ENCODE measurements around the gene PALLD. TPM values are rescaled to one million over a fixed set of nuclear protein-coding genes. Genes with fewer than 3 reads are reported as not detected.
A peak's percentile ranks its signal among the peaks of the same experiment; 100 is the strongest.

PALLD gene
- total RNA-seq, 4 donors from 2014 or later: 58.5 to 164 (median 84.2) TPM

DNA sequence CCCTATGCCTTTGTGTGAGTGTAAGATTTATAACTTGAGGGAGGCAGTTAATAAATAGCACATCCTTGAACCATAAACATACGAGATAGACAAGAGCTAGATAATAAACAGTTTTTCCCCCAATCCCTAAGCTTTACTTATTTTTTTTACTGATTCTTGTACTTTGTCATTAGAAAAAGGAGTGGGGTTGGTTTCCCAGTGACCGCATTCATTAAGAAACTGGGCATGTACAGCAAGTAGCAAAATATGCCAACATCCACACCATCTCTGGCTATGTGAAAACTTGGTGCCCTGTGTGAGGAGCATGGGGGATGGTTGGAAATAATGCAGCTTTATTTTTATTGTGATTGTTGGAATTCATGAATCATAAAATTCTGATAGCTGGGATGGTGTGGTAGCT lies 337.0 kb downstream of the PALLD start:
- ATAC-seq (ENCODE audit: low FRiP score) (no peak), DNase-seq (ENCODE audit: low spot score) (no peak)
- TF ChIP-seq CTCF (IDR thresholded peaks at IDR 0.05): no peak

DNA sequence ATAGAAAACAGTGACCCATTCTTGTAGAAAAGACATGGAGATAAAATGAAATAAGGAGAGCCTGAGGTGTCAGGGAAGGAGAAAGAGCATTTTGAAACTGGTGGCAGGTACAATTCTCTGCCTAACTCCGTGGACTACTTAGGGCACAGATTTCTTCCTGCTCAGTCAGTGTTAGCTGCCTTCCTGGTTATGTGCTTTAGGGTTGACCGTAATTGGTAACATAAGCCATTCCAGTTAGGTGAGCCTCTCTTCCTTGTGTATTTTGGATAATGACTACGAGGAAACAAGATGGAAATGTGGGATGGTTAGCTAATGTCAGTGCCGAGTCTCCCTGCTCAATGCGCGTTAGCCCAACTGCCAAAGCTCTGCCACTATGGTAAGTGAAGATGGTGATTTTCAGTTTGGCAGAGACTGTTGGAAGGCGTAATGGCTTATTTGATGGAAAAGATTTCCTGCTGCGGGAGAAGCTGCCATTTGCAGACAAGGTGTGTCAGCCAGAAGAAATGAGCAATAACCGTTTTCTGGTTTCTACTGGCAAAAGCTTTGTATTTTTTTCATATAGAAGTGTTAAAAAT lies 339.1 kb downstream of the PALLD start:
- TF ChIP-seq CTCF (IDR thresholded peaks at IDR 0.05): no peak
- ATAC-seq (ENCODE audit: low FRiP score) (no peak), DNase-seq (ENCODE audit: low spot score) (no peak)

DNA sequence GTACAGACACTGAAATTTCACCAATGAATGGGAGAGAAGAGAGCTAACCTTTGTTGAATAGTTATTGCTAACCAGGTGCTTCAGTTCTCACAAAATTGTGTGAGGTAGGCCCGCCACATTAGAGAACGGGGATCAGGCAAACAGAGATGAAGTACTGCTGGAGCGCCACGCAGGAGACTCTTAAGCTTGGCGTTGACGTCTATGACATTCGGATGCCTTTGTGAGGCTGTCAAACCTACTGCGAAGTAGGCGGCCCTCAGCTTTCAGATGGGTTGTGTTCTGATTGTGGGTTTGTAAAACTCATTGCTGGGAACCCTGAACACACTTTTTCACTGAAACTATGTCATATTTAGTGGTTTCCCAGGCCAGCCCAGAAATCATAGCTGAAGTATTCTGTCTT lies 339.6 kb downstream of the PALLD start:
- no peak for ATAC-seq (ENCODE audit: low FRiP score)
- TF ChIP-seq CTCF (IDR thresholded peaks at IDR 0.05): no peak
- DNase-seq (ENCODE audit: low spot score): no peak

DNA sequence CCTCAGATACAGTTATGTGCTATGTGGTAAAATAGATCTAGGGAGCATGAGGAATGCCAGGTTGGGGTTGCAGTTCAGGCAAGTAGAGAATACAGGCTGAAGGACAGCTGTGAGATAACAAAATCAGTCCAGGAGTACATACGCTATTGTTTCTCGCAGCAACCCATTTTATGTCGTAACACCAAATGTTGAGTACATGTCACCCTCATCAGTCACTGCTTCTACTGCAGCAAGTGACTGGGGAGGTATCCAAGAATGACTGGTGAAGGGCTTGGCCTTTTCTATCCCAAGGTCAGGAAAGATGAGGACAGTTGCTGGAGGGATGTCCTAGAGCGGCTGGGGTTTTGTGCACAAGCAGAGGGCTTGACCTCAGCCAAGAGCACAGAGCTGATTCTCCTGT lies 341.1 kb downstream of the PALLD start:
- no peak for DNase-seq (ENCODE audit: low spot score)
- TF ChIP-seq CTCF (IDR thresholded peaks at IDR 0.05): no peak
- no peak for ATAC-seq (ENCODE audit: low FRiP score)

- DNase-seq (ENCODE audit: low spot score): no peak
- peak; percentile 56 for ATAC-seq (ENCODE audit: low FRiP score)
Observed at GRCh38 chr4:168839758-168840391, 343.0 kb downstream of the PALLD start.

DNA sequence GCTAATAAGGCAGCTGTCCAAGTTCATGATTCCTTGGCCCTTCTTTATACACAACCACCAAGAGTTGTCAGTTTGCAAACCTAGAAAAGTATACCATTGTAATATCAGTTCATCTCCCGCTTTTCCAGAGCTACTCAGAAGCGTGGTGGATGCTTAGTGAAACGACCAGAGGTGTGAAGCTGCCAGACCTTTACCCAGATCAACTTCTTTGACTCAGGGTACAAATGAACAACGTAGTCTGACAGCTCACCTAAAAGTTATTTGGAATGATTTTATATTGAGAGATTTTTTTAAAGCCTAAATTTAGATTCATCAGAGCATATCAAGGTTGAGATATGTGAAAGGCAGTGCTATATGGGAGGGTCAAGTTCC lies 343.5 kb downstream of the PALLD start:
- DNase-seq (ENCODE audit: low spot score) (no peak), ATAC-seq (ENCODE audit: low FRiP score) (peak; percentile 81)
- TF ChIP-seq CTCF (IDR thresholded peaks at IDR 0.05): no peak

More at GRCh38 chr4:168839758-168840391, 343.0 kb downstream of the PALLD start:
- TF ChIP-seq CTCF (IDR thresholded peaks at IDR 0.05): no peak

DNA sequence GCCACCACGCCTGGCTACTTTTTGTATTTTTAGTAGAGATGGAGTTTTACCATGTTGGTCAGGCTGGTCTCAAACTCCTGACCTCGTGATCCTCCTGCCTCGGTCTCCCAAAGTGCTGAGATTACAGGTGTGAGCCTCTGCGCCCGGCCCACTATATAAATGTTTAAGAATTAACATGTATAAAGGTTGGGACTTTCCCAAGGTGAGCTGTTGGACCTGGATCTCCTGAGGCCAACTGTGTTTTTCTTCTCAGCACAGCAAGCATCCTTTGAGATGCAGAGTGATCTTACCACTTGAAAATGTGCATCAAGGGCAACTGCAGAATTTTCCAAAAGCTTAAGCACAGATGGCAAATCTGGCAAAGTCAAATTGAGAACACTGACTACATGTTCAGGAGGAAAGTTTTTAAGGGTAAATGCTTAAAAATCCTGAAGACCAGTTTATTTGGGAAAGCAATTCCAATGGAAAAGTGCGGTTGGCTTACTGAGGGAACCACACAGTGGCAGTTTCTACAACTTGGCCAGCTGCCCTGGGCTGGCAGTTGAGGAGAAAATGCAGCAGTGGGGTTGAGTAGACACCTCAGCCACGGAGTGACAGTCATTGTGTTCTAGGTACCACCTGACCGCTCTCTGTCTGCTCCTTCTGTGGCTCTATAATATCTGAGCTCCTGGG lies 344.3 kb downstream of the PALLD start:
- no peak for ATAC-seq (ENCODE audit: low FRiP score)
- no peak for TF ChIP-seq CTCF (IDR thresholded peaks at IDR 0.05)
- no peak for DNase-seq (ENCODE audit: low spot score)
